Endothelial cell of umbilical vein (primary cell): Measurements from ENCODE around the gene MRPS27. TPM values are rescaled to one million over a fixed set of nuclear protein-coding genes. Genes with fewer than 3 reads are reported as not detected.

Source experiments
- BruUV-seq: library from RNA; stranded (reverse); fragments of 400-500 nt; replicated peaks from 2 replicates; lab custom pipeline; 2021; lab: Mats Ljungman, UMichigan
- CTCF ChIA-PET: fragments of 300-600, 350-600 bp; sonication (Branson Sonifier 250); formaldehyde crosslinking; loops from one replicate; lab custom pipeline; 2021; ENCODE audit warnings: antibody characterized with exemption, inconsistent platforms; lab: Charles Lee
- POLR2A ChIA-PET: fragments of 300-600, 350-600 bp; sonication (Branson Sonifier 250); formaldehyde crosslinking; loops from one replicate; lab custom pipeline; 2021; ENCODE audit warnings: antibody characterized with exemption, inconsistent platforms; lab: Charles Lee
- DNase-seq: peaks from one replicate; pipeline ENCODE4 v3.0.0-alpha.2; 2011; ENCODE audit warnings: low read depth, low spot score
- FAIRE-seq: peaks from 2 replicates; lab custom pipeline; 2011; peaks lifted over from hg19 to GRCh38; lab: Jason Lieb, UNC
- H2AFZ ChIP-seq: 2 replicates; pipeline ENCODE4 v1.6.0; 2012; ENCODE audit warnings: low read depth, low read length, control low read depth, inconsistent platforms
- H3K27ac ChIP-seq: 2 replicates; pipeline ENCODE4 v1.5.1; 2011; ENCODE audit warnings: low read depth, mild to moderate bottlenecking, control low read depth, low read length, moderate library complexity; ENCODE audit not compliant: insufficient read depth
- H3K27me3 ChIP-seq, 2 experiments: 2 replicates each; pipeline versions ENCODE4 v1.6.0 to v1.6.1; 2011; ENCODE audit warnings: low read length in 2 of 2, mixed read lengths in 1 of 2; ENCODE audit not compliant: control insufficient read depth in 2 of 2, insufficient read depth in 2 of 2
- H3K36me3 ChIP-seq, 2 experiments: 2 replicates in 1 of 2; 3 replicates in 1 of 2; pipeline ENCODE4 v1.5.1; 2011; ENCODE audit warnings: low read length in 2 of 2, mild to moderate bottlenecking in 1 of 2, moderate library complexity in 1 of 2; ENCODE audit not compliant: control insufficient read depth in 2 of 2, insufficient read depth in 2 of 2; ENCODE audit errors: extremely low read depth in 1 of 2
- H3K4me1 ChIP-seq: 3 replicates; pipeline ENCODE4 v1.5.1; 2011; ENCODE audit warnings: mild to moderate bottlenecking, low read length; ENCODE audit not compliant: control insufficient read depth, insufficient read depth; ENCODE audit errors: extremely low read depth
- H3K4me2 ChIP-seq: 2 replicates; pipeline ENCODE4 v1.6.1; 2011; ENCODE audit warnings: low read length, control low read depth, mixed read lengths; ENCODE audit not compliant: insufficient read depth
- H3K4me3 ChIP-seq, 3 experiments: fragments of 200-600 bp in 1 of 3; sonication (generic), shearing (Covaris generic) in 1 of 3; replicated peaks in 1 of 3; 2 replicates each; pipeline ENCODE4 v1.5.1; 2011 to 2016; ENCODE audit warnings: control low read depth in 3 of 3, low read length in 3 of 3, mild to moderate bottlenecking in 2 of 3, inconsistent platforms in 1 of 3, low read depth in 1 of 3, moderate library complexity in 1 of 3; ENCODE audit not compliant: insufficient read depth in 1 of 3
- H3K79me2 ChIP-seq: 2 replicates; pipeline ENCODE4 v1.6.0; 2012; ENCODE audit warnings: low read length, inconsistent platforms; ENCODE audit not compliant: control insufficient read depth, insufficient read depth
- H3K9ac ChIP-seq: replicated peaks from 2 replicates; pipeline ENCODE3; 2011; ENCODE audit warnings: low read length, control low read depth; ENCODE audit not compliant: insufficient read depth; ENCODE audit errors: extremely low read depth
- H3K9me1 ChIP-seq: replicated peaks from 3 replicates; pipeline ENCODE4 v1.6.0; 2011; ENCODE audit warnings: mild to moderate bottlenecking, low read length; ENCODE audit not compliant: control insufficient read depth, insufficient read depth; ENCODE audit errors: extremely low read depth
- H3K9me3 ChIP-seq: replicated peaks from 2 replicates; pipeline ENCODE4 v1.5.1; 2012; ENCODE audit warnings: low read length, inconsistent platforms; ENCODE audit not compliant: control insufficient read depth, insufficient read depth
- H4K20me1 ChIP-seq: replicated peaks from 2 replicates; pipeline ENCODE3; 2011; ENCODE audit warnings: mild to moderate bottlenecking, low read length; ENCODE audit not compliant: control insufficient read depth, insufficient read depth; ENCODE audit errors: extremely low read depth
- CTCF ChIP-seq, 2 donors: IDR thresholded peaks; 1 replicate in 1 of 2; 2 replicates in 1 of 2; pipeline ENCODE4 v1.5.1; 2011; ENCODE audit warnings: low read length in 2 of 2, mild to moderate bottlenecking in 2 of 2, moderate library complexity in 2 of 2, control low read depth in 1 of 2, inconsistent platforms in 1 of 2, low read depth in 1 of 2; ENCODE audit not compliant: insufficient read depth in 1 of 2; ENCODE audit errors: extremely low read depth in 1 of 2
- EZH2 ChIP-seq: IDR thresholded peaks from 2 replicates; pipeline ENCODE4 v1.6.1; 2012; ENCODE audit warnings: borderline replicate concordance, low read depth, mild to moderate bottlenecking, moderate library complexity, low read length, inconsistent platforms; ENCODE audit not compliant: severe bottlenecking
- FOS ChIP-seq: IDR thresholded peaks from 2 replicates; pipeline ENCODE4 v1.6.1; 2011; ENCODE audit warnings: mild to moderate bottlenecking, low read length, moderate library complexity, borderline replicate concordance; ENCODE audit not compliant: insufficient read depth
- GATA2 ChIP-seq: IDR thresholded peaks from 2 replicates; pipeline ENCODE4 v1.7.0; 2011; ENCODE audit warnings: low read depth, mild to moderate bottlenecking, moderate library complexity, mixed read lengths, low read length; ENCODE audit not compliant: insufficient read length, insufficient read depth
- JUN ChIP-seq: IDR thresholded peaks from 2 replicates; pipeline ENCODE4 v1.6.1; 2011; ENCODE audit warnings: borderline replicate concordance, low read depth; ENCODE audit not compliant: insufficient read length, insufficient read depth
- MAX ChIP-seq: IDR thresholded peaks from 2 replicates; pipeline ENCODE4 v1.6.1; 2011; ENCODE audit not compliant: insufficient read depth, insufficient read length
- MYC ChIP-seq: IDR thresholded peaks from one replicate; pipeline ENCODE4 v1.6.1; 2011; ENCODE audit warnings: mild to moderate bottlenecking, low read depth, low read length
- POLR2A ChIP-seq: IDR thresholded peaks from 2 replicates; pipeline ENCODE4 v1.6.1; 2012; ENCODE audit warnings: low read depth, mild to moderate bottlenecking, control low read depth, low read length
- POLR2AphosphoS5 ChIP-seq: IDR thresholded peaks from 2 replicates; pipeline ENCODE4 v1.6.1; 2012; ENCODE audit warnings: low read depth, mild to moderate bottlenecking, control low read depth, low read length, moderate library complexity; ENCODE audit not compliant: insufficient read depth
- dilution Hi-C: fragments of 300-500 bp; cut with MboI; formaldehyde crosslinking; loops from one replicate; pipeline ENCODE4 v1.15.0; 2019; ENCODE audit warnings: low sequenced_read_pairs; ENCODE audit not compliant: extremely low pct_ligation_motif_present
- intact Hi-C: fragments of 100-400 bp; cut with micrococcal nuclease; formaldehyde crosslinking; loops from one replicate; pipeline ENCODE4 v1.10.0; 2022
- polyA plus RNA-seq, 4 experiments: library from polyadenylated mRNA; depleted of rRNA in 3 of 4; stranded (reverse) in 3 of 4; unstranded in 1 of 4; fragments of >200 nt; gene quantifications; 2 replicates each; pipeline versions ENCODE4 v1.2.1 to v1.2.3, GENCODE V29; 2011 to 2012; ENCODE audit warnings: missing spikeins in 1 of 4
- total RNA-seq: library from RNA; stranded (reverse); gene quantifications from 2 replicates; pipeline ENCODE4 v1.2.3, GENCODE V29; 2021

Gene MRPS27
- total and polyA plus RNA-seq, 2 donors (not counting 3 experiments of a cell fraction or from before 2014, with no cell fraction given): 56.0 to 67.1 TPM

- H3K9ac ChIP-seq: no peak overlapping the region
- CTCF ChIA-PET: interaction anchor here (0.9 to 2.0 kb wide), 7 partner anchors 8 to 489 kb away, joined by 3 to 9 read pairs (median 4); no protein-coding TSS in a partner anchor
- no peaks in the 10 kb centered on the region for H3K27me3 ChIP-seq
- H3K4me3 ChIP-seq: no peak overlapping the region
- no peak overlapping the region for H3K27ac ChIP-seq
- peaks cover 2% of the 10 kb centered on the region for H3K4me1 ChIP-seq
- peaks cover 13% of the 10 kb centered on the region for H3K79me2 ChIP-seq
- dilution Hi-C loops: no loop called here
- DNase-seq (no peak), FAIRE-seq (no peak)
- TF ChIP-seq FOS (no peak), POLR2A (no peak), CTCF (IDR thresholded peaks at IDR 0.05; ENCODE audit: extremely low read depth in 1 of 2, insufficient read depth in 1 of 2, low read depth in 1 of 2, low read length in 2 of 2) (no peak)
- no peaks in the 10 kb centered on the region for H3K9me1 ChIP-seq
- no peak overlapping the region for H2AFZ ChIP-seq
- no peaks in the 10 kb centered on the region for H4K20me1 ChIP-seq
- no TSS peak for BruUV-seq
- H3K4me2 ChIP-seq: no peak overlapping the region
- POLR2A ChIA-PET: no interaction called here
- no peaks in the 10 kb centered on the region for H3K9me3 ChIP-seq
- intact Hi-C loops: no loop called here
- H3K36me3 ChIP-seq: no peaks in the 10 kb centered on the region
Measured at GRCh38 chr5:72272398-72272797, 47.6 kb downstream of the MRPS27 start.

GRCh38 chr5:72271702-72272101, 48.3 kb downstream of the MRPS27 start:
- Histone ChIP-seq H3K79me2 (peaks cover 13% of the 10 kb centered on the region), H3K4me3 (no peak overlapping the region), H3K4me1 (peaks cover 2% of the 10 kb centered on the region), H3K27ac (no peak overlapping the region), H3K27me3 (no peaks in the 10 kb centered on the region), H3K9ac (no peak overlapping the region), H3K4me2 (no peak overlapping the region), H2AFZ (no peak overlapping the region), H3K9me1 (no peaks in the 10 kb centered on the region), H3K9me3 (no peaks in the 10 kb centered on the region), H3K36me3 (no peaks in the 10 kb centered on the region), H4K20me1 (no peaks in the 10 kb centered on the region)
- CTCF ChIA-PET: interaction anchor here (0.9 to 2.0 kb wide), 7 partner anchors 8 to 488 kb away, joined by 3 to 9 read pairs (median 4); no protein-coding TSS in a partner anchor
- POLR2A ChIA-PET: no interaction called here
- no TSS peak for BruUV-seq
- dilution Hi-C loops (no loop called here), intact Hi-C loops (no loop called here)
- DNase-seq (no peak), FAIRE-seq (no peak)
- TF ChIP-seq MYC (no peak), CTCF (IDR thresholded peaks at IDR 0.05; ENCODE audit: extremely low read depth in 1 of 2, insufficient read depth in 1 of 2, low read depth in 1 of 2, low read length in 2 of 2) (no peak), GATA2 (no peak), POLR2AphosphoS5 (no peak), JUN (no peak), FOS (no peak), MAX (no peak), EZH2 (no peak)
